NCI-H2107 treated with DMSO at 0.1 percent for 48 hours (cell line): ENCODE measurements around the gene PDF.
"Not testable (repeated sequence)": the region's sequence is repeated elsewhere in the genome, so short reads cannot be mapped to it uniquely, and the experiment has no call there.

Experiments used
- DNase-seq: peaks from one replicate; lab custom pipeline; 2025; ENCODE audit not compliant: unreplicated experiment; lab: John Stamatoyannopoulos, UW

Gene PDF

DNA sequence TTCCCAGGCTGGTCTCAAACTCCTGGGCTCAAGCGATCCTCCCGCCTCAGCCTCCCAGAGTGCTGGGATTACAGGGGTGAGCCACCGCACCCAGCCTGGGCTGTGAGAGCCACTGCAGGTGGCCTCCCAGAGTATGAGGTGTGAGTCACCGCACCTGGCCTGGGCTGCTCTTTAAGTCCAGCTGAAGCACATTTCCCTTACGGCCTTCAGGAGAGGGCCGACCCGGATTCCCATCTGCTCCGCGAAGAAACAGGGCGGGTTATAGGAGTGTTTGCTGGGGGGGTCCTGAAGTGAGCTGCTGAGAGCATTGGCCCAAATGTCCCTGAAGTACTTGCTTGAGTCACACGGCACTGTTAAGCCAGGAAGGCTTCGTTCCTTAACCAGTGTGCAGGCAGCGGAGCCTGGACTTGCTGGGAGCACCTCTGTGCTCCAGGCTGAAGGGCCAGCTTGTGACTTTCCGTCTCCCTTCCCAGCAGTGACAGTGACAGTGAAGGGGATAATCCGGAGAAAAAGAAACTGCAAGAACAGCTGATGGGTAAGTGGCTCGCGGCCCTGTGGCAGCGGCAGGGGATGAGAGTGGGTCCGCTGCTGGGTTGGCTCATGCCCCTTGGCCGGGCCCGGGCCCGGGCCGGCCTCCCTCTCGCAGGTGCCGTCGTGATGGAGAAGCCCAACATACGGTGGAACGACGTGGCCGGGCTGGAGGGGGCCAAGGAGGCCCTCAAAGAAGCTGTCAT is 12.0 kb downstream of the PDF start:
- DNase-seq: no peak

DNA sequence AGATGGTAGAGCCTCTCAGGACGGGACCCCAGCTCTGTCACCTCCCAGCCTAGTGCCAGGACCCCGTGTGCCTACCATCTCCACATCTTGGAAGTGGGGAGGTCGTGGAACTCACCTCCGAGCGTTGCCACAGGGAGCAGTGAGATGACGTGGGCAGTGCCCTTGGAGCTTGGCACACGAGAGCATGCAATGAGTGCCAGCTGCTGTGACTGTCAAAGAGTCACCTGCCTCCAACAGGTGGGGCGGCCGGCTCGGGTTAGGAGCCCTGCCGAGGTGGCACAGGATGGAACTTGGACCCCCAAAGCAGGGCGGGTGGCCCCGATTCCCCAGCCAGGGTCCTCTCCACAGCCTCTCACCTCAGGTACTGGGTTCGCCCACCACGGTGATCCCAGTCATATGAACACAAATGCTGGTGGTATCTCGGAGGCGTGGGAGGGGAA is 13.8 kb downstream of the PDF start:
- DNase-seq: no peak

DNA sequence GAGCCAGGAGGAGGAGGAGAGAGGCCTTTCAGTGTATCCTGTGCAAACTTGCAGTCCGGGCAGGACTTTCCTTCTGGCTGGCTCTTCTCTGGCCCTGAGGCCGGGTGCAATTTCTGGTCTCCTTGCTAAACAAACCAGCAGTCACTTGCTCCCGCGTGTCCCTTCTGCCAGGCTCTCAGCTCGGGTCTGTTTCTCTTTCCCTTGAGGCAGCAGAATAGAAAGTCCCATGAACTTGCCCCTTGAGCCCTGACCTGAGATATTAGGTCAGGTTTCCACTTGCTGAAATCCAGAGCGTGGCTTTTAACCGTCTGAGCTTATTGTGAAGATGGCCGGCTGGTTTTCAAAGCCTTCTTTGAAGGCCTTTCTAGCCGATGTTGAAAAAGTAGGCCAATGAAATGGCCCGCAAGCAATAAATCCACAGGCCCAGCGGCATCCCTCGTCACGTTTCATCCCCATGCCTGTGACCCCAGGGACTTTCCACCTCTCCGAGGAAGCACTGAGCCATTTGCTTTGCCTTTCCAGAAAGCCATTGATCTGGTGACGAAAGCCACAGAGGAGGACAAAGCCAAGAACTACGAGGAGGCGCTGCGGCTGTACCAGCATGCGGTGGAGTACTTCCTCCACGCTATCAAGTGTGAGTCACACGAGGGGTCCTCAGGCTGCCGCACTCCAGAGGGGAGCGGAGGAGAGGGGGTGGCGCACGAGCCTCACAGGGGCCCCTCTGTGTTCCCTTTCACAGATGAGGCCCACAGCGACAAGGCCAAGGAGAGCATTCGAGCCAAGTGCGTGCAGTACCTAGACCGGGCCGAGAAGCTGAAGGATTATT is 14.7 kb downstream of the PDF start:
- DNase-seq: no peak

DNA sequence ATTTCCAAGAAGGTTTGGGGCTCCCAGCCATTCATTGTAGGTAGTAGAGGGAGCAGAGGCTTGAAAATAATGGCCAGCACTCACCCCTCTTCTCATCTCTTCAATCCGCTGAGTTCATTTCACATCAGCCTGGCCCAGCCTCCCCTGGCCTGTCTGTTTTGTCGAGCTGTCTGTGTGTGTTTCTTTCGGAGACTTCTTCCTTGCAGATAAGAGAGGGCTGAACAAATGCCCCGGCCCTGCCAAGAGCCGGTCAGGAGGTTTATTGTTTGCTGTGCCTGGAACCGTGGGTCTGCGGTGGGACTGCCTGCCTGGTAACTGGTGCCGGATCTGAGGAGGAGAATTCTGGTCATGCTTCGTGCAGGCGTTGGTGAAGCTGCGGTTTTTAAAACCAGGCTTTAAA is 15.9 kb downstream of the PDF start:
- DNase-seq: no peak

DNA sequence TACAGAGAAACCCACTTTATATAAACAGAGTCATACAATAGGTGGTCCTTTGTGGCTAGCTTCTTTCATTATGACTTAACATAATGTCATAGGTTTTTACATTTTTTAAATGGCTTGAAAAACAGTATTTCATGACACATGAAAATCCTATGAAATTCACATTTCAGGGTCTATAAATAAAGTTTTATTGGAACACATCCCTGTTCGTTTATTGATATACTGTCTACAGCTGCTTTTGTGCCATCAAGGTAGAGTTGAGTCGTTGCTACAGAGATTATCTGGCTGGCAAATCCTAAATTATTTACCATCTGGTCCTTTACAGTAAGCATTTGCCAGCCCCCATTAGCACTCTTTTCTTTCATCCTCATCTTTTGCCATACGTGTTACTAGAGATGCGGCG is 16.9 kb downstream of the PDF start:
- DNase-seq: no peak

DNA sequence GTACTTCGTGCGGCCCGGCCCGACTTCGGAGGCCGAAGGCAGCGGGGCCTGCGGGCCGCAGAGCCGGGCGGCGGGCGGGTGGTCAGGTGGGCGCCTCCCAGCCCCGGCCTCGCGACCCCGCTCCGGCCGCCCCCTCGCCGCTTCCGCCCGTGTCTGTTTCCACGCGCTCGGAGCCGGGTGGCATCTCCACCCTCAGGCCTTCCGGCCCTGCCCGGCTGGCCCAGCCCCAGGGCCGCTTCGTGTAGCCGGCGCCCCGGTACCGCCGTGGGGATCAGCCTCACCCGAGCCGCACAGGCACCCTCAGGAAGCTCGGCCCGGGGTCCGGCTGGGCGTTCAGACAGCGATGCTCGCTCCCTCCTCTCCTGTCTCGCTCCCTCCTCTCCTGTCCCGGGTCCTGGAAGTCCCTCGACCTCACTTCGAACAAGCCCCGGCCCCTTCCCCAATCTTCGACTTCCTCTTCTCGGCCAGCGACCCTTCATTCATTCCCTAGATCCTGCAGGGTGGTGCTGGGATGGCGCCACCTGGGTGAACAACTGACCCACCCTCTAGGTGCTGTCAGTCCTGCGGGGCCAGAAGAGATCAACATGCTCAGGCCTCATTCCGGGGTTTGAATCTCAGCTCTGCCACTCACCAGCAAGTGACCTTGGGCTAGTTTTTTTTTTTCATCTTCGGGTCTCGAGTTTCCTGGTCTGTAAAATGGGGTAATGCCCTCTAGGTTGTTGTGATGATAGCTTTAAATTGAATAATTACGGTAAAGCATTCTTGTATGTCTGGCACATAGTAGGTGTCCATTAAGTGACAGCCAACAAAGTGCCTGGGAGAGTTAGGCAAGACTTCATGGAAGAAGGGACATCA is 18.6 kb downstream of the PDF start:
- DNase-seq: peak; percentile 45

DNA sequence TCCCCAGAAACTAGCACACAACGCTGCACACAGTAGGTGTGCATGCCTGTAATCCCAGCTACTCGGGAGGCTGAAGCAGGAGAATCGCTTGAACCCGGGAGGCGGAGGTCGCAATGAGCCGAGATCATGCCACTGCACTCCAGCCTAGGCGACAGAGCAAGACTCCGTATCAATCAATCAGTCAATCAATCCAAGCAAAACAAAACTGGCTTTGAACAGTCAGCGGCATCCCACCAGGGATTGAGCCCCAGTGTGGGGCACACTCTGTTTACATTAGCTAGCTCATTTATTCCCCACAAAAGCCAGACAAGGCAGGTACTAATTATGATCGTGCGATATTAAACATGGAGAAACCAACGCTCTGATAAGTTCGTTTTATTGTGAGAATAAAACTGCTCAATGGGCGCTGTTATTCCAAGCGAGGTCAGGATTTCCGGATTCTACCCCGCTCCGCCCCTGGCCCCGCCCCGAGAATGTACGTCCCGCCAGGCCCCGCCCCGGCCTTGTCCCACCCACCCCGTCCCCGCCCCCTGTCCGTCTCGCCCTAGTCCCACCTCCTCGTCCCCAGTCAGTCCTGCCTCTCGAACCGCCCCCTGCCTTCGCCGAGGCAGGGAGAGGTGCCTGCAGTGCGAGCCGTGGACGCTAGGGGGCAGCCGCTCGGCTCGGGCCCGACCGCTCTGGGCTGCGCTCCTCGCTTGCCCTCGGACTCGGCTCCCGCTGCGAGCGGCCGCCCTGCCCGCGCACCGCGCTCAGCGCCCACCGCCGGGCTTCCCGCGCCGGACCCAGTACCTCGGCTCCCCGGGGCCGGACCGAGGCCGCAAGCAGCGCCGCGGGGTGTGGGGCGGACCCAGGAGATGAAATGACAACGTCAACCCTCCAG is 19.5 kb downstream of the PDF start, which contains the start of gene VPS4A:
TSS of gene VPS4A (plus strand) at position 698 of the 880 bp plus-strand sequence. CDS start at position 860, 162 bp downstream.
- DNase-seq: peak; percentile 94

DNA sequence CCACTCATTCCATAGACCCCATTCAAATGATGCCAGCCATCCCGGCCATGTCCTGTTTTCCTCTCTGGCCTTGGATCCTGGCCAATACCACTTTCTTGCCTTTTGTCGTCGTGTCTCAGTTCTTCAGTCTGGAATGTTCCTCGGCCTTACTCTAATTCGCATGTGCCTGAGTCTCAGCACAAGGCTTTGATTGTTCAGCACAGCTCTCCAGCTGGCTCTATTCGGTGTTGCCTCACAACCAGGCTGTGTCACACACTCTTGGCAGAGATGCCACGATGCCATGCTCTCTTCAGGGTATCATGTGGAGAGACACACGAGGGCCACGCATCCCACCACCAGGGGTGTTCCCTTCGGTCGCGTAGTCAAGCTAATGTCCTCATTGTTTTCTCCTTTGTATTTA is 21.1 kb downstream of the PDF start:
- no peak for DNase-seq

DNA sequence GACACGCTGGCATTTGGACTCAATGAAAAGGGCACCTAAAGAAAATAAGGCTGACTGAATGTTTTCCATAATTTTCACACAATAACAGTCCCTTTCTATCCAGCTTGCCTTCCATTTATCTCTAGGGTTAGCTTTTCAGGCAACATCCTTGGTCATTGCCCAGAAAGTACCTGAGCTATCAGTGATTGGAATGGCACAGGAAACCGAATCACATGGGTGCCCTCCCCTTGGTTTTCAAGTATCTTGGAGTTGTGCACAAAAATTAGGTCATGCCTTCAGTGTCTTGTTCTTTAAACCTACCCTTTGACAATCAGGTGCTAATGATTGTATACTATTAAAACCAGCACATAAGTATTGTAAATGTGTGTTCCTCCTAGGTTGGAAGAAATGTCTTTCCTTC is 22.5 kb downstream of the PDF start:
- no peak for DNase-seq

DNA sequence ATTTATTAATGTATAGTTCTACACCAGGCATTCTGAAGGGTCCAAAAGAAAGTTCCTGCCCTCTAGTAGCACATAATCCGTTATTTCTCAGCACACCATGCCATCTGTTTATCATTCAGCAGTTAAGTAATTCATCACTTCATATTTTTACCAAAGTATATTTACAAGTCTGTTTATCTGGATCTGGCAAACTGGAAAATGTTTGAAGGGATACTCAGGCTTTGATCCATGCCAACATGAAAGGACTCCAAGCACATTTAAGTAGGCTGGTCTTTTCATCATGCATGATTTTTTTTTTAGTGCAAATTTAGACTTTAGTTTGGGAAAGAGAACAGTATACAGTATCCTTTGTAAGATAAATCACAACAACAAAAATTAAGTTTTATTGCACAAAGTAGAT is 23.3 kb downstream of the PDF start:
- DNase-seq: no peak

DNA sequence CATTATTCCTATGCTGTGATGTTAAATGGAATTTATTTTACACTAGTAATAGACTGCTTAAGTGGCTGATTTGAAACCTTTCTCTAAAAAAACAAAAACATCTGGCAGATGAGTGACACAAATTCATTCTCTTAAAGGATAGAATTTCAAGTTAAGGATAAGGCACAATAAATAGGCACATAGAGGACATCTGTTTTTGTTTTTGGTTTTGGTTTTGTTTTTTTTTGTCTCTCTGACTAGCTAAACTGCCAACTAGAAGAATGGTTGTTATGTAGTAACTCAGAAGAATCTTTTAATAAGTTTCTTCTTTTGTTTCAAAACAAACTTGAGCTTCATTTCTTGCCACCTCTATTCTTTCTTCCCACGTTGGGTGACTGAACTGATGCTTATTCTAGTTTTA is 24.4 kb downstream of the PDF start:
- no peak for DNase-seq

DNA sequence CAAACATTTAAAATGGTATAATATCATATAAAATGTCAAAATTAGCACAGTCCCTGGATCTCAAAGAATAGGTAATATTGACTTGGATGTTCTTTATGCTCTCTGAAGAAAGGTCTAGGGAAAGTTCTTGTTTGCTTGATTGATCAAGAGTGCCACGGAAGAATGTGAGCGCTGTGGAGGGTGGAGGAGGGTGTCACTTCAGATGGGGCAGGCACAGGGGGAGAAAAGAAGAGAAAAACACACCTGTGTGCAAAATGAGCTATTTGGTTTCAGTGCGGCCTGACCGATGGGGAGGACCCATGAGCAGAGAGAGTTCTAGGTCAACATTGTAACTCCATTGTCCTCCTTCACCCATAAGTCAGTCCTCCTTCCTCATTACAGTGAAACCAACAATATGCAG is 28.1 kb downstream of the PDF start:
- DNase-seq: no peak

DNA sequence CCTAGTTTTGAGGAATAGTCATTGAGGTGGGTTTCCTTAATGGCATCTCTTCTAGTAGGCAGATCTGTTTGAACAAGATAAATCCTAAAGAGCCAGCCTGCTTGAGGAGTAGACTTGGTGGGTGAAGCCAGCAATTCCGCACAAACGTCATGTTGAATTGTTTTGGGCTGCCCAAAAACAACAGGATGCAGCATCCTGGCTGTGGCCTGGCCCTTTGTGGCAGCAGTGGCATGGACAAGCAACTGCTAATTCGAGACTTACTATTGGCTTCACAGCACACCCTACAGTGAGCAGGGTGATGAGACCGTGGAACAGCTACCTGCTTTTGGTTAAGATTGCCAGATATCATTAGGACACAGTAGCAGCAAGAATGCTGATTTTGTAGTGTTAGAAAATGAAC is 28.5 kb downstream of the PDF start:
- no peak for DNase-seq

DNA sequence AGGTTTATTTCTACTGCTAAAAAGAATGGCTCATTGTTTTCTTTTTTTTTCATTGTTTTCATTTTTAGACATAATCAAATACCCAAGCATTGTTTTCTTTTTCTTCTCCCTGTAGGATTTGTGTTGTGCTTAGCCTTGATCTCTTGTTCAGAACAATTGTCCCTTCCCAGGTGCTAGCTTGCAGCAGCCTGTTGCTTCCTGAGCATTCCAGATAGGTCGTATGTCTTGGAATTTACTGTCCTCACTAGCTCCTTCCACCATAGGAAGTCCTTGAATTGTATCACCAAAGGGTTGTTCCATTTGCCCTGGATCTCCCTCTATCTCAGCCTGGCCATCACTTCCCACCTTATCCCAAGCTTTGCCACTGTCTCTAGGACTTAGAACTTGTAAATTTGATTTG is 29.2 kb downstream of the PDF start:
- no peak for DNase-seq

DNA sequence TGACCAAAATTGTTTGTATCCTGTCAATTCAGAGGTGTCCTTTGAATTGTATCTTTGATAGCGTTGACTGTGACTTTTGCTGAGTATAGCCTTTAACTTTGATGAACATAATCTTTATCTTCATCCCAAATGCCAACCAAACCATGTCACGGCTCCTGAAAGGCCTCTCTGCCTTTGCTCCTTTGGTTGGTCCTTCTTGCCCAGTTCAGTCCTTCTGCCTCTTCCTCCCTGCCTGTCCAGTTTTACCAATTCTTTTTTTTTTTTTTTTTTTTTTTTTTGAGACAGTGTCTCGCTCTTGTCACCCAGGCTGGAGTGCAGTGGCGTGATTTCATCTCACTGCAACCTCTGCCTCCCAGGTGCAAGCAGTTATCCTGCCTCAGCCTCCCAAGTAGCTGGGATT is 32.1 kb downstream of the PDF start:
- no peak for DNase-seq

DNA sequence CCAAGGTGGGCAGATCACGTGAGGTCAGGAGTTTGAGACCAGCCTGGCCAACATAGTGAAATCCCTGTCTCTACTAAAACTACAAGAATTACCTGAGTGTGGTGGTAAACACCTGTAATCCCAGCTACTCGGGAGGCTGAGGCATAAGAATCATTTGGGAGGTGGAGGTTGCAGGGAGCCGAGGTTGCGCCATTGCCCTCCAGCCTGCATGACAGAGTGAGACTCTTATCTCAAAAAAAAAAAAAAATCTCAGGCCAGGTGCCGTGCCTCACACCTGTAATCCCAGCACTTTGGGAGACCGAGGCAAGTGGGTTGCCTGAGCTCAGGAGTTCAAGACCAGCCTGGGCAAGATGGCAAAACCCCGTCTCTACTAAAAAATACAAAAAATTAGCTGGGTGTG is 33.6 kb downstream of the PDF start:
- not testable (repeated sequence) for DNase-seq

DNA sequence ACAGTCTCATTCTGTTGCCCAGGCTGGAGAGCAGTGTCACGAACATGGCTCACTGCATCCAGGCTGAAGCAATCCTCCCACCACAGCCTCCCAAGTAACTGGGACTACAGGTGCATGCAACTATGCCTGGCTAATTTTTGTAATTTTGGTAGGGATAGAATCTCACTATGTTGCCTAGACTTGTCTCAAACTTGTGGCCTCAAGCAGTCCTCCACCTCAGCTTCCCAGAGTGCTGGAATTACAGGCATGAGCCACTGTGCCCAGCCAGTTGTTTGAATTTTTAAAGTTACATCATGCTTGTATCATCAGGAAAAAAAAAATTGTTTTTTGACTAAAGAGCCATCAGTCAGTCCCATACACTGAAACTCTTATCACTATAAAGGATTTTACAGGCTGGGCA is 36.3 kb downstream of the PDF start:
- no peak for DNase-seq

DNA sequence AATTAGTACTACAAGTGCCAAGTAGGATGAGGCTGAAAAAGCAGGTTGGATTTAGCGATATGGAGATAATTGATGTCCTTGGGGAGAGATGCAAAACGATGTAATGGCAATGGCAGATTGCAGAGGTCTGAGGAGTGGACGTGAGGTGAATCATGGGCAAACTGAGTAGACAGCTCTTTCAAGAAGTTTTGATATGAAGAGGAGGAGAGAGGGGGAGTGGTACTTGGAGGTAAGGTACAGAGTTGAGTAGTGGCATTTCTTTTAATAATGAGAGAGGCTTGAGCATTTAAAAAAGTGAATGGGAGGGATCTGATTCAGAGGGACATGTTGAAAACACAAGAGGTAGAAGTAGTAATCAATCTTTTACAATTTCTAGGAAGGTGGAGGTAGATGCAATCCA is 37.0 kb downstream of the PDF start:
- DNase-seq: no peak

DNA sequence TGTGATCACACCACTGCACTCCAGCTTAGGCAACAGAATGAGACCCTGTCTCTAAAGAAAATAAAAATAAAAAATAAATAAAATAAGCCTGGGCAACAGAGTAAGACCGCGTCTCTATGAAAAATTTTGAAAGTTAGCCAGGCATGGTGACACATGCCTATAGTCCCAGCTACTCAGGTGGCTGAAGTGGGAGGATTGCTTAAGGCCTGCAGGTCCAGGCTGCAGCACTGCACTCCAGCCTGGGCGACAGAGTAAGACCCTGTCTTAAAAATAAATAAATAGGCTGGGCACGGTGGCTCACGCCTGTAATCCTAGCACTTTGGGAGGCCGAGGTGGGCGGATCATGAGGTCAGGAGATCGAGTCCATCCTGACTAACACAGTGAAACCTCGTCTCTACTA is 38.7 kb downstream of the PDF start:
- not testable (repeated sequence) for DNase-seq

DNA sequence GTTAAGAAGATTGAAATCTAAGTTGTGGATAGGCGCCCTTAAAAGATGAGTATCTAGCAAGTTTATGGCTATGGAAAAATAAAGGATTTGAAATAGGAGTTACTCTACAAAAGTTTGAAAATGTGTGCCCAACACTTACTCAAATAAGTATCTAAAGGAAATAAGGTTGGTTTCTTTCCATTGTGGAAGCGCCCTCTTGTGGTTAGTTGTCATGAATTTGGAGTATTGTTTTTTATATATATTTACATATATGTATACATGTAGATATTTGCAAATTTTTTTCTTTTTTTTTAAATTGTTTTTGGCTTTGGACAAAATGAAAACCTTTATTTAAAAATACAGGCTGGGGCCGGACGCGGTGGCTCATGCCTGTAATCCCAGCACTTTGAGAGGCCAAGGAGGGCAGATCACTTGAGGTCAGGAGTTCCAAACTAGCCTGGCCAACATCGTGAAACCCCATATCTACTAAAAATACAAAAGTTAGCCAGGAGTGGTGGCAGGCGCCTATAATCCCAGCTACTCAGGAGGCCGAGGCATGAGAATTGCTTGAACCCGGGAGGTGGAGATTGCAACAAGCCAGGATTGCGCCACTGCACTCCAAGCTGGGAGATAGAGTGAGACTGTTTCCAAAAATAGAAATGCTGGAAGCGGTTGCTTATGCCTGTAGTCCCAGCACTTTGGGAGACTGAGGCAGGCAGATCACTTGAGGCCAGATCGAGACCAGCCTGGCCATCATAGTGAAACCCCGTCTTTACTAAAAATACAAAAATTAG is 43.3 kb downstream of the PDF start:
- DNase-seq: peak; percentile 68
